Measurements from ENCODE around the gene ZNF66.
A peak's percentile ranks its signal among the peaks of the same experiment; 100 is the strongest.
"Not testable (repeated sequence)": the region's sequence is repeated elsewhere in the genome, so short reads cannot be mapped to it uniquely, and the experiment has no call there.

Gene ZNF66

DNA sequence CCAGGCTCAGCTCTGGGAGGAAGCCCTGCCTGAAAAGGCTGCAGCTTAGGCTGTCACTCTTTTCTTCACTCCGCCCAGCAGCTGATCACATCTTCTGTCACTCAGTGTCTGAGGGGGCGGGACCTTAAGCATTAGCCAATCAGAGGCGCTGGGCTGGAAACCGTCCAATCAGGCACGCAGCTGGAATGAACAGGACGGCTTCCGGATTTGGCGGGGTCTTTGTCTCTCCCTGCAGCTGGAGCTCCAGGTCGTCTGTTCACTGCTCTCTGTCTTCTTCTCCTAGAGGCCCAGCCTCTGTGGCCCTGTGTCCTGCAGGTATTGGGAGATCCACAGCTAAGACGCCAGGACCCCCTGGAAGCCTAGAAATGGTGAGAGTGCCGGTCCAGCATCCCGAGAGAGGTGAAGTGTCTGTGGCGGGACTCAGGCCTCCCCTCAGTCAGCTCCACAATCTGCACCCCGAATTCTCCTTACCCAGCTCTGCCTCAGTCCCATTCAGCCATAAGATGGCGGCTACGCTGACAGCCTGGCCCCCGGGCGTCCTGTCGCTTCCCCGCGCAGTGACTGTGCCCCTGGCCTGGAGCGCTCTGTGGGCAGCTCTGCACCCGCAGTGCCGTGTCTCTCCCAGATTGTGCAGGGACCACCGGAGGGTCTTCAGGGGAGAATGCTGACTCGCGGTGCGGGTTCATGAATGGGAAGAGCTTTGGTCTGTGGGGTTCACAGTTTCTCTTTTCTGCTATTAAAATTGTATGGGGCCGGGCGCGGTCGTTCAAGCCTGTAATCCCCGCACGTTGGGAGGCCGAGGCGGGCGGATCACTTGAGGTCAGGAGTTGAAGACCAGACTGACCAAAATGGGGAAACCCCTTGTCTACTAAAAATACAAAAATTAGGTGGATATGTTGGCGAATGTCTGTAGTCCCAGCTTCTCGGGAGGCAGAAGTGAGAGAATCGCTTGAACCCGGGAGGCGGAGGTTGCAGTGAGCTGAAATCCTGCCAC lies at the start of gene ZNF66:
Gene ZNF66, plus strand, starts transcription at position 222 of the 994 bp plus-strand sequence. Its CDS starts 144 bp downstream, at position 366.
- FAIRE-seq: peak; percentile 92

DNA sequence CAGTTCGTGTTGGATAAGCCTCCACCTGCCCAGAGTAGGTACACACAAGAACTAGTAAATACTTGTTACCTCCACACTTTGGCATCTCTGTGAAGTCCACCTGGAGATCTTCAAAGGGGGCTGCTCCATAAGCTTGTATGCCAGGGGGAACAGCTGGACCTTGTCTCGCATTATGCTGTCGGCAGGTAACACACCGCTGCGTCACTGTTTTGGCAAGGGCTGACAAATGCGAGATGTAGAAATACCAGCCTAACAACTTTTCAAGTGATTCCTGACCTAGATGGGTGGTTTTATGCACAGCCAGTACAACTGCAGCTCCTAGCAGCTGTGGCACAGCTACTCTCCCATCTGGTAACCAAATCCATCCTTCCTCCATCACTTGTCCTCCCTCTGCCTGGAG lies 25.9 kb upstream of the ZNF66 start:
- not testable (repeated sequence) for FAIRE-seq

DNA sequence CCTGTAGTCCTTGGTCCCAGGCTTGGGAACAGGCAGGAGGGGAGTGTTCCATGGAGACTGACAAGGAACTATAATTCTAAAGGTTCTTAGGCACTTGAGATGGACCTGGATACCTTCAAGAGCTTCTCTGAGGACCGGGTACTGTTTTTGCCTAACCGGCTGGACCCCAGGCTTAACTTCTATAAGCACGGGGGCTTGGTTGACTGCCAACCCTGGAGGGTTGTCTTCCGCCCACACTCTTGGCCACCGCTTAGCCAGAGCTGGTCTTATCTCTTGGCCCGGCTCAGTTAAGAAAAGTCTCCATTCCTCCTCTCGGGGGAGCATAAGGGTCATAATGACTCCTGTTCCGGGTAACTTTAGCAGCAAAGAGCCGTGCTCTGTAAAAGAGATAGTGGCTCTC lies 23.8 kb upstream of the ZNF66 start:
- FAIRE-seq: not testable (repeated sequence)

DNA sequence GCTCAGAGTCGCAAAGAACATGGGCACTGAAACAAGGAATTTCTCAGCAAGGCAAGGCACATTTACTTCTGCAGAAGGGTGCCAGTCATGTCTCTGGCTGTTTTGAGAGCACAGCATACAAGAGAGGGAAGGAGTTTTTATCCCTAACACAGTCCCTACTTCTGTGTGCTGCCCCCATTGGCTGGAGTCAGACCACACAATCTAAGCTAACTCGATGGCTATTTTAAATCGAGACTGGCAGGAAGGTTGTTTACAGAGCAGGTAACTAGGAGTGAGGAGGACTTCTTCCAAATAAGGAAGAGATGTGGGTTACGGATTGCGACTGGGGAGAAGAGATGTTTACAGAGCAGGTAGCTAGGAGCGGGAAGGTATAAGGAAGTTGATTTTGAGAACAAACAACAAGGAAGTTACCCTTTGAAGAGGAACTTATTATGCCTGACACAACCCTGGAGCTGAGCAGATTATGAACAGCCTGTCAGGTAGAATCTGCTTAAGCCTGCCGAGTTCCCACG lies 6.8 kb upstream of the ZNF66 start:
- FAIRE-seq: not testable (repeated sequence)

DNA sequence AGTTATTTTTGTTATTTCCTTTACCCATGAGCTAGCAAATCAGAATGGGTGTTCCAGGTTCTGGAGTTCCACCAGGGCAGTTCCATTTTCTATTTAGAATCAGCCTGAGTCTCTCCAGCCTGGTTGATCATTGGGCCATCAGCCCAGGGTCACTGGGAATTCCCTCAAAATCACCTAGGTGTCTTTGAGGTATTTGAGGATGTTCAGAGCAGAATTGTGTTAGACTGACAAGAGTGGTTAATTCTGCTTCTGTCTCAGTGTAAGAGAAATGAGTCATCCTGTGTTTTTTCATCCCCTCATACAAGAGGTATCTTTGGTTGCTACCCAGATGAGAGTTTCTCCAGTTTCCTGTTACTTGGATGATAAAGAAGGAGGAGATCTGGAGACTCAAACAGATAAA lies 11.7 kb downstream of the ZNF66 start:
- no peak for FAIRE-seq

DNA sequence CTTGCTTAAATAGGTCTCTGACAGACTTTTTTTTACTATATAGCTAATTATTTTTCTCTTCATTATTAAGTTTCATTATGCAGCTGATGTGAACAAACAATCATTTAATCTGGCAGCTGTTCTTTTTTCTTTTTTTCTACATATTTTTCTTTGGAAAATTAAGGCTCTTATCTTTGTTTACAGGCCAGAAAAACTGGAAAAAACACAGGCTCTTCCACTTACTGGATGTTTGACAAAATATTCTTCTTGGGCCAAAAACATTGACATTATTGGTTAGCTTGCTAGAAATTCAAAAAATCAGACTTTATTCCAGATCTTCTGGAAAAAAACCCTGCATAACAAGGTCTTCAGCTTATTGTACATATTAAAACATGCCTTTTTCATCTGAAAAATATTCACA lies 15.7 kb downstream of the ZNF66 start:
- peak; percentile 63 for FAIRE-seq

DNA sequence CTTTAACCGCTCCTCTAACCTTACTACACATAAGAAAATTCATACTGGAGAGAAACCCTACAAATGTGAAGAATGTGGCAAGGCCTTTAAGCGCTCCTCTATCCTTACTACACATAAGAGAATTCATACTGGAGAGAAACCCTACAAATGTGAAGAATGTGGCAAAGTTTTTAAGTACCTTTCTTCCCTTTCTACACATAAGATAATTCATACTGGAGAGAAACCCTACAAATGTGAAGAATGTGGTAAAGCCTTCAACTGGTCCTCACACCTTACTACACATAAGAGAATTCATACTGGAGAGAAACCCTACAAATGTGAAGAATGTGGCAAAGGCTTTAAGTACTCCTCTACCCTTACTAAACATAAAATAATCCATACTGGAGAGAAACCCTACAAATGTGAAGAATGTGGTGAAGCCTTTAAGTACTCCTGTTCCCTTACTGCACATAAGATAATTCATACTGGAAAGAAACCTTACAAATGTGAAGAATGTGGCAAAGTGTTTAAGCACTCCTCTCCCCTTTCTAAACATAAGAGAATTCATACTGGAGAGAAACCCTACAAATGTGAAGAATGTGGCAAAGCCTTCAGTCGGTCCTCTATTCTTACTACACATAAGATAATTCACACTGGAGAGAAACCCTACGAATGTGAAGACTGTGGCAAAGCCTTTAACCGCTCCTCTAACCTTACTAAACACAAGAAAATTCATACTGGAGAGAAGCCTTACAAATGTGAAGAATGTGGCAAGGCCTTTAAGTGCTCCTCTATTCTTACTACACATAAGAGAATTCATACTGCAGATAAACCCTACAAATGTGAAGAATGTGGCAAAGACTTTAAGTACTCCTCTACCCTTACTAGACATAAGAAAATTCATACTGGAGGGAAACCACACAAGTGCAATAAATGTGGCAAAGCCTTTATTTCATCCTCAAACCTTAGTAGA lies 30.5 kb downstream of the ZNF66 start:
- not testable (repeated sequence) for FAIRE-seq

DNA sequence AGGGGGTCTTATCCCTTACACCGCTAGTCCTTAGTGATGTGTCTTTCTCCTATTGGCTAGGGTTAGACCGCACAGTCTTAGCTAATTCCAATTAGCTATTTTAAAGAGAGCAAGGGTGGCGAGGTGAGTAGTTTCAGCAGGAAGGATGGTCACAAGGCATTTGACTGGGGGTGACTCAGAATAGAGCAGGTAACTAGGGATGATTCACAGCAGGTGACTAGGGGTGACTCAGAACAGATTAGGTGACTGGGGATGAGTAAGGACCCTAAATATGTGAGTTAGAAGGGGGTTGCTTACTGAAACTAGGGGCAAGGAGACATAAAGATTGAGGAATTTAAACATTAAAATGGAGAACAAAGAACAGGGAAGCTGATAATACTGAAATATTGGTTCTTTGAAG lies 64.3 kb downstream of the ZNF66 start:
- FAIRE-seq: no peak

Measured in G401.6 (cell line).